ENCODE measurements around the gene MYO3B. TPM values are rescaled to one million over a fixed set of nuclear protein-coding genes. Genes with fewer than 3 reads are reported as not detected.

The MYO3B gene
- total and polyA plus RNA-seq, 2 donors (not counting 1 experiment from before 2014, with no cell fraction given): not detected

DNA sequence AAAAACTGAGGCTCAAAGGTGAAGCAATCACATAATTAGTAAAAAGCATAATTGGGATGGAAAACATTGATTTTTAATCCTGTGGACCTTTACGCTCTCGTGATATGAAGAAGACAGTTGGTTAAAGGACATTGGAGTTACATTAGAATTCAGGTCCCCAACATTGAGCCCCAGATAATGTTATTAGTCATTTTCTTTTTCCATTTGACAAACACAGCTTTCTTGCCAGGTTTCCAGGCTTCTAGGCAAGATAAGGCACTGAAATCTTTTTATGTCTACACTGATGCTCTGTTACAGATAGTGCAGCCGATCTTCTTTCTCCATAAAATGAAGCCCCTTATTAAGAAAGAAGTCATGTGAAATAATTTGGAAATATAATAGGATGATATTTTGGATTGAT is 38.5 kb downstream of the MYO3B start:
- Histone ChIP-seq H2AFZ (ENCODE audit: insufficient read depth, low read depth, low read length, poor library complexity, severe bottlenecking) (no peak overlapping the region), H3K27me3 (replicated peaks in 1 of 4; ENCODE audit: control extremely low read depth in 1 of 4, control insufficient read depth in 3 of 4, insufficient read depth in 4 of 4, low read length in 3 of 4) (no peaks in the 10 kb centered on the region), H3K27ac (ENCODE audit: low read length in 2 of 2) (no peak overlapping the region), H3K36me3 (replicated peaks in 1 of 2; ENCODE audit: control extremely low read depth in 1 of 2, control insufficient read depth in 1 of 2, extremely low read depth in 1 of 2, insufficient read depth in 2 of 2, low read length in 1 of 2) (no peaks in the 10 kb centered on the region), H3K4me2 (replicated peaks; ENCODE audit: low read depth, low read length, poor library complexity, severe bottlenecking) (no peak overlapping the region), H3K9me3 (ENCODE audit: control extremely low read depth in 1 of 3, control insufficient read depth in 2 of 3, insufficient read depth in 1 of 3, low read length in 2 of 3) (no peaks in the 10 kb centered on the region), H3K4me1 (ENCODE audit: control insufficient read depth in 2 of 2, insufficient read depth in 2 of 2, low read length in 2 of 2) (no peaks in the 10 kb centered on the region), H4K20me1 (ENCODE audit: control insufficient read depth, insufficient read depth, low read length, poor library complexity, severe bottlenecking) (no peaks in the 10 kb centered on the region), H3K9ac (ENCODE audit: low read length) (no peak overlapping the region), H3K4me3 (ENCODE audit: control extremely low read depth in 1 of 5, extremely low read depth in 1 of 5, insufficient read depth in 1 of 5, low read depth in 2 of 5, low read length in 4 of 5) (no peak overlapping the region), H3K79me2 (ENCODE audit: control insufficient read depth, insufficient read depth, low read length) (no peaks in the 10 kb centered on the region)
- intact Hi-C loops (cut with micrococcal nuclease): no loop called here
- peaks cover 3% of the 10 kb centered on the region for H3K4me1 Mint-ChIP-seq
- POLR2A ChIA-PET: no interaction called here
- WGBS (ENCODE audit: insufficient coverage): 92% methylated on average over 2 of the region's 3 CpGs
- H3K27ac Mint-ChIP-seq: no peak overlapping the region
- DNase-seq (no peak), ATAC-seq (ENCODE audit: low read depth) (no peak)
- CTCF ChIA-PET: no interaction called here
- peaks cover 1% of the 10 kb centered on the region for H3K9me3 Mint-ChIP-seq (ENCODE audit: insufficient read depth)
- TF ChIP-seq EZH2 (IDR thresholded peaks at IDR 0.05; ENCODE audit: borderline replicate concordance, insufficient read depth, low read depth, low read length, poor library complexity, severe bottlenecking): no peak
- no peak overlapping the region for H3K4me3 Mint-ChIP-seq
- peaks cover 2% of the 10 kb centered on the region for H3K27me3 Mint-ChIP-seq

DNA sequence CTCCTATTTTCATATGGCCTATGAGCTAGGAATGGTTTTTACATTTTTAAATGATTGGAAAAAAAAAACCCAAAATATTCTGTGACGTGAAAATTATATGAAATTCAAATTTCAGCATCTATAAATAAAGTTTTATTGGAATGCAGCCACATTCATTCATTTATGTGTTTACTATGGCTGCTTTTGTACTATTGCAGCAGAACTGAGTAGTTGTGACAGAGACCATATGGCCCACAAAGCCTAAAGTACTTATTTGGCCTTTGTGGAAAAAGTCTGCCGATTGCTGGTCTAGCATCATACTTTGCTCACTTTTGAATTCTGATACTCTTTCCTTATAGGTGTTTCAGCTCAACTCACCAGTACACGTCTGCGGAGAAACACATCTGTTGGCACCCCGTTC is 39.0 kb downstream of the MYO3B start:
- TF ChIP-seq, protein P1, sequence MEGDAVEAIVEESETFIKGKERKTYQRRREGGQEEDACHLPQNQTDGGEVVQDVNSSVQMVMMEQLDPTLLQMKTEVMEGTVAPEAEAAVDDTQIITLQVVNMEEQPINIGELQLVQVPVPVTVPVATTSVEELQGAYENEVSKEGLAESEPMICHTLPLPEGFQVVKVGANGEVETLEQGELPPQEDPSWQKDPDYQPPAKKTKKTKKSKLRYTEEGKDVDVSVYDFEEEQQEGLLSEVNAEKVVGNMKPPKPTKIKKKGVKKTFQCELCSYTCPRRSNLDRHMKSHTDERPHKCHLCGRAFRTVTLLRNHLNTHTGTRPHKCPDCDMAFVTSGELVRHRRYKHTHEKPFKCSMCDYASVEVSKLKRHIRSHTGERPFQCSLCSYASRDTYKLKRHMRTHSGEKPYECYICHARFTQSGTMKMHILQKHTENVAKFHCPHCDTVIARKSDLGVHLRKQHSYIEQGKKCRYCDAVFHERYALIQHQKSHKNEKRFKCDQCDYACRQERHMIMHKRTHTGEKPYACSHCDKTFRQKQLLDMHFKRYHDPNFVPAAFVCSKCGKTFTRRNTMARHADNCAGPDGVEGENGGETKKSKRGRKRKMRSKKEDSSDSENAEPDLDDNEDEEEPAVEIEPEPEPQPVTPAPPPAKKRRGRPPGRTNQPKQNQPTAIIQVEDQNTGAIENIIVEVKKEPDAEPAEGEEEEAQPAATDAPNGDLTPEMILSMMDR (IDR thresholded peaks at IDR 0.05): no peak
- no peak for TF ChIP-seq EZH2 (IDR thresholded peaks at IDR 0.05; ENCODE audit: borderline replicate concordance, insufficient read depth, low read depth, low read length, poor library complexity, severe bottlenecking)
- Histone ChIP-seq H3K4me2 (replicated peaks; ENCODE audit: low read depth, low read length, poor library complexity, severe bottlenecking) (no peak overlapping the region), H4K20me1 (ENCODE audit: control insufficient read depth, insufficient read depth, low read length, poor library complexity, severe bottlenecking) (no peaks in the 10 kb centered on the region), H3K36me3 (replicated peaks in 1 of 2; ENCODE audit: control extremely low read depth in 1 of 2, control insufficient read depth in 1 of 2, extremely low read depth in 1 of 2, insufficient read depth in 2 of 2, low read length in 1 of 2) (no peaks in the 10 kb centered on the region), H3K9me3 (ENCODE audit: control extremely low read depth in 1 of 3, control insufficient read depth in 2 of 3, insufficient read depth in 1 of 3, low read length in 2 of 3) (no peaks in the 10 kb centered on the region), H3K79me2 (ENCODE audit: control insufficient read depth, insufficient read depth, low read length) (no peaks in the 10 kb centered on the region), H3K4me3 (ENCODE audit: control extremely low read depth in 1 of 5, extremely low read depth in 1 of 5, insufficient read depth in 1 of 5, low read depth in 2 of 5, low read length in 4 of 5) (no peak overlapping the region), H3K27me3 (replicated peaks in 1 of 4; ENCODE audit: control extremely low read depth in 1 of 4, control insufficient read depth in 3 of 4, insufficient read depth in 4 of 4, low read length in 3 of 4) (no peaks in the 10 kb centered on the region), H3K27ac (ENCODE audit: low read length in 2 of 2) (no peak overlapping the region), H3K4me1 (ENCODE audit: control insufficient read depth in 2 of 2, insufficient read depth in 2 of 2, low read length in 2 of 2) (no peaks in the 10 kb centered on the region), H3K9ac (ENCODE audit: low read length) (no peak overlapping the region), H2AFZ (ENCODE audit: insufficient read depth, low read depth, low read length, poor library complexity, severe bottlenecking) (no peak overlapping the region)
- ChIA-PET CTCF (no interaction called here), POLR2A (no interaction called here)
- ATAC-seq (ENCODE audit: low read depth) (no peak), DNase-seq (no peak)
- H3K27me3 Mint-ChIP-seq: no peaks in the 10 kb centered on the region
- H3K4me3 Mint-ChIP-seq: no peak overlapping the region
- intact Hi-C loops (cut with micrococcal nuclease): no loop called here
- peaks cover 3% of the 10 kb centered on the region for H3K4me1 Mint-ChIP-seq
- no peaks in the 10 kb centered on the region for H3K9me3 Mint-ChIP-seq (ENCODE audit: insufficient read depth)
- WGBS (ENCODE audit: insufficient coverage): 100% methylated on average over 4 of the region's 5 CpGs
- no peak overlapping the region for H3K27ac Mint-ChIP-seq

Data from B cell (primary cell).